ENCODE data around the gene OCA2.

DNA sequence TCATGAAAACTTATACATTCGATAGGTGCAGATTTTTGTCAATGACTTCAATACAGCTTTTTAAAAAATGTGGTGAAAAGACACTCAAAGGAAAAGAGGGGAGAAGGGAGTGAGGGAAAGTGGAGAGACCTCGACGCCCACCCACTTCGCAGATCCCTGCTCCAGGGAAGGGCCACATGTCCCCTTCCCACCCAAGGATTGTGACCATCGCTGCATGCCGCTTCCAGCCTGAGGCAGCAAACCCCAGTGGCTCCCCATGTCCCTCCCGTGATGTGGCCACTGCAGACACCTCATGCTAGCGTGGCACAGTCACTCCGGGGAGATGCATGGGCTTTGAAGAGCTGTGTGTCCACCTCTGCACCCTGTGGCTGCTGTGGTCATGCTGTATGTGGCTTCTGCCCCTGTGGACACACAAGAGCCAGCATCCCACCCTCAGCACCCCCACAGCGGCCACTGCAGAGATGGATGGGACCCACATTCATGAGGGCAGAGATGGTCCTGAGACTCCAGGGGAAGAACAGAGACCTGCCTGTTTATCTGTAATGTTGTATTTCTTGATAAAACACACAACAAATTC lies 230.2 kb downstream of the OCA2 start:
- TF ChIP-seq, protein P1, sequence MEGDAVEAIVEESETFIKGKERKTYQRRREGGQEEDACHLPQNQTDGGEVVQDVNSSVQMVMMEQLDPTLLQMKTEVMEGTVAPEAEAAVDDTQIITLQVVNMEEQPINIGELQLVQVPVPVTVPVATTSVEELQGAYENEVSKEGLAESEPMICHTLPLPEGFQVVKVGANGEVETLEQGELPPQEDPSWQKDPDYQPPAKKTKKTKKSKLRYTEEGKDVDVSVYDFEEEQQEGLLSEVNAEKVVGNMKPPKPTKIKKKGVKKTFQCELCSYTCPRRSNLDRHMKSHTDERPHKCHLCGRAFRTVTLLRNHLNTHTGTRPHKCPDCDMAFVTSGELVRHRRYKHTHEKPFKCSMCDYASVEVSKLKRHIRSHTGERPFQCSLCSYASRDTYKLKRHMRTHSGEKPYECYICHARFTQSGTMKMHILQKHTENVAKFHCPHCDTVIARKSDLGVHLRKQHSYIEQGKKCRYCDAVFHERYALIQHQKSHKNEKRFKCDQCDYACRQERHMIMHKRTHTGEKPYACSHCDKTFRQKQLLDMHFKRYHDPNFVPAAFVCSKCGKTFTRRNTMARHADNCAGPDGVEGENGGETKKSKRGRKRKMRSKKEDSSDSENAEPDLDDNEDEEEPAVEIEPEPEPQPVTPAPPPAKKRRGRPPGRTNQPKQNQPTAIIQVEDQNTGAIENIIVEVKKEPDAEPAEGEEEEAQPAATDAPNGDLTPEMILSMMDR (IDR thresholded peaks at IDR 0.05) = no peak
- TF ChIP-seq POLR2A (IDR thresholded peaks at IDR 0.05) = no peak

Measured in heart left ventricle (tissue), 13 donors.